ENCODE results near the gene MXD1. TPM values are rescaled to one million over a fixed set of nuclear protein-coding genes. Genes with fewer than 3 reads are reported as not detected.
A peak's percentile ranks its signal among the peaks of the same experiment; 100 is the strongest.

Gene MXD1
- total RNA-seq, 2 experiments from 2014 or later = 7.6 to 9.6 TPM

DNA sequence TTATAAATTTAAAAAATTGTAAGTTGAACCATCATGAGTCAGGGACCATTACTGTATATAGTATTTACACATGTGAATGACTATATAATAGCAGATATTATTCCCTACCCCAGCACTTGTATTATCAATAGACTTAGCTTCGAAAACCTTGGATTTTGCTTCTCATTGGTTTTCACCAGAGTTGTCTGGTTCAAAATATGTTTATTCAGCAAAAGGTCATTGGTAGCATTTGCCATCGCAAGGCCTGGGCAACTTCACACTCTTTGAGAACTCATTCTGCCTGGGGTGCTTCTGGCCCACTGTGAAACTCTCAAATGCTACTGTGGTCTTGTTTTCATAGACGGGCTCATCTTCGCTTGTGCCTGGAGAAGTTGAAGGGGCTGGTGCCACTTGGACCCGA, 20.1 kb downstream of the MXD1 start:
- CTCF ChIA-PET = interaction anchor here (1.7 to 4.6 kb wide), 2 partner anchors 11 to 21 kb away, joined by 5 to 26 read pairs; partner anchors contain the start of gene MXD1
- no peak overlapping the region for H3K4me3 Mint-ChIP-seq
- H3K27me3 Mint-ChIP-seq (ENCODE audit: low read depth) = no peaks in the 10 kb centered on the region

DNA sequence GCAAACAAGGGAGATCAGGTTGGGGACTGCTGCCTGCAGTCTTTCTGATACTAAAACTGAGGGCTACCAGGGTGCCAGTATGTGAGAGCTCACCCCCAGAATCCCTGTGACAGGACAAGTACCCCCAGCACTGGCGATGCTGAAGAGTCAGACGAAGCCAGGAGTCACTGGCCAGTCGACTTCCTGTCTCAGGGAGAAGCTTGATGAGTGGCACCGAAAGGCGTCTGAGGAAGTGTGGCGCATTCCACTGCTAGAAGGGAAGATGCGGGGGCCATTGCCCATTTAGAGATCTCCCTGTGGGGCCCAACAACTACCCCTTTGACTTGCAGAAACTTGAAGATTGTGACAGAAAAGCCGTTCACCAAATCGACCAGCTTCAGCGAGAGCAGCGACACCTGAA, 22.0 kb downstream of the MXD1 start:
- peaks cover 23% of the 10 kb centered on the region for H3K4me1 Mint-ChIP-seq (ENCODE audit: low read depth)
- H3K4me3 Mint-ChIP-seq = no peak overlapping the region
- no peaks in the 10 kb centered on the region for H3K9me3 Mint-ChIP-seq
- CTCF ChIA-PET = interaction anchor here (1.1 kb wide), 1 partner anchor 25 kb away, joined by 3 read pairs; no protein-coding TSS in a partner anchor
- H3K36me3 Mint-ChIP-seq (ENCODE audit: low read depth) = peaks cover 18% of the 10 kb centered on the region
- DNase-seq = no peak
- intact Hi-C loops (cut with micrococcal nuclease) = no loop called here
- H3K27me3 Mint-ChIP-seq (ENCODE audit: low read depth) = no peaks in the 10 kb centered on the region
- peak overlapping the region; percentile 4 for H3K27ac Mint-ChIP-seq

More for the DNA sequence above, 20.1 kb downstream of the MXD1 start:
- intact Hi-C loops (cut with micrococcal nuclease) = no loop called here
- no peak for DNase-seq
- no peaks in the 10 kb centered on the region for H3K9me3 Mint-ChIP-seq
- peaks cover 26% of the 10 kb centered on the region for H3K4me1 Mint-ChIP-seq (ENCODE audit: low read depth)
- no peak overlapping the region for H3K27ac Mint-ChIP-seq
- peaks cover 18% of the 10 kb centered on the region for H3K36me3 Mint-ChIP-seq (ENCODE audit: low read depth)

DNA sequence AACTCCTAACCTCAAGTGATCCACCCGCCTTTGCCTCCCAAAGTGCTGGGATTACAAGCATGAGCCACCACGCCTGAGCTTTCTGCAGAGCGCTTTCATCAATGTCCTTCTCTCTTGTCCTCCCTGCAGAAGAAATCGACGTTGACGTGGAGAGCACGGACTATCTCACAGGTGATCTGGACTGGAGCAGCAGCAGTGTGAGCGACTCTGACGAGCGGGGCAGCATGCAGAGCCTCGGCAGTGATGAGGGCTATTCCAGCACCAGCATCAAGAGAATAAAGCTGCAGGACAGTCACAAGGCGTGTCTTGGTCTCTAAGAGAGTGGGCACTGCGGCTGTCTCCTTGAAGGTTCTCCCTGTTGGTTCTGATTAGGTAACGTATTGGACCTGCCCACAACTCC, 23.1 kb downstream of the MXD1 start:
- CTCF ChIA-PET = interaction anchor here (0.6 to 1.1 kb wide), 2 partner anchors 26 to 156 kb away, joined by 4 read pairs; no protein-coding TSS in a partner anchor
- H3K36me3 Mint-ChIP-seq (ENCODE audit: low read depth) = peaks cover 18% of the 10 kb centered on the region
- intact Hi-C loops (cut with micrococcal nuclease) = no loop called here
- no peak overlapping the region for H3K27ac Mint-ChIP-seq
- H3K4me1 Mint-ChIP-seq (ENCODE audit: low read depth) = peaks cover 16% of the 10 kb centered on the region
- no peak overlapping the region for H3K4me3 Mint-ChIP-seq
- no peak for DNase-seq
- no peaks in the 10 kb centered on the region for H3K9me3 Mint-ChIP-seq
- no peaks in the 10 kb centered on the region for H3K27me3 Mint-ChIP-seq (ENCODE audit: low read depth)

- no peak for DNase-seq
- Mint-ChIP-seq H3K4me1 (ENCODE audit: low read depth) (peaks cover 3% of the 10 kb centered on the region), H3K4me3 (no peak overlapping the region), H3K27ac (no peak overlapping the region), H3K9me3 (no peaks in the 10 kb centered on the region), H3K36me3 (ENCODE audit: low read depth) (peaks cover 22% of the 10 kb centered on the region), H3K27me3 (ENCODE audit: low read depth) (no peaks in the 10 kb centered on the region)
- CTCF ChIA-PET = interaction anchor here (0.5 kb wide), 1 partner anchor 349 kb away, joined by 4 read pairs; no protein-coding TSS in a partner anchor
- intact Hi-C loops (cut with micrococcal nuclease) = no loop called here
Observed at GRCh38 chr2:69939722-69940121, 24.8 kb downstream of the MXD1 start.

DNA sequence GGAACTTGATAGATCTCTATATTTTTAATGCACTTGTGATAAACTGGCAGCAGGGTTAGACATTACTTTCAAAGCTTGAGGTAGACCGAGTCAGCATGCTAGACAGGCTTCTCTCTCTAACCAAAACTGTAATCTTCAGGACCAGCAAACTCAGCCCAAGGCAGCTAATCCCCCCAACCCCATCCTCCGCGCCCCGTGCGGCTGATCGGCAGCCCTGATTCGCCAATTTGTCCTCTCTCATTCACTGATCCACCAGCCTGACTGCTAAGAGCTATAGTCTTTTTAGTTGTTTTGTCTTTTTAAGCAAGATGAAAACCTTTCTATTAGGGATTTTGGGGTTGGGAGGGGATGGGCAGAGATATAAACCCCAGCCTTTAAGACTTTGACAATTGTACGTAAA, 25.8 kb downstream of the MXD1 start:
- intact Hi-C loops (cut with micrococcal nuclease) = no loop called here
- CTCF ChIA-PET = no interaction called here
- Mint-ChIP-seq H3K36me3 (ENCODE audit: low read depth) (peaks cover 21% of the 10 kb centered on the region), H3K4me3 (no peak overlapping the region), H3K4me1 (ENCODE audit: low read depth) (peaks cover 8% of the 10 kb centered on the region), H3K27me3 (ENCODE audit: low read depth) (no peaks in the 10 kb centered on the region), H3K9me3 (no peaks in the 10 kb centered on the region), H3K27ac (no peak overlapping the region)
- no peak for DNase-seq

DNA sequence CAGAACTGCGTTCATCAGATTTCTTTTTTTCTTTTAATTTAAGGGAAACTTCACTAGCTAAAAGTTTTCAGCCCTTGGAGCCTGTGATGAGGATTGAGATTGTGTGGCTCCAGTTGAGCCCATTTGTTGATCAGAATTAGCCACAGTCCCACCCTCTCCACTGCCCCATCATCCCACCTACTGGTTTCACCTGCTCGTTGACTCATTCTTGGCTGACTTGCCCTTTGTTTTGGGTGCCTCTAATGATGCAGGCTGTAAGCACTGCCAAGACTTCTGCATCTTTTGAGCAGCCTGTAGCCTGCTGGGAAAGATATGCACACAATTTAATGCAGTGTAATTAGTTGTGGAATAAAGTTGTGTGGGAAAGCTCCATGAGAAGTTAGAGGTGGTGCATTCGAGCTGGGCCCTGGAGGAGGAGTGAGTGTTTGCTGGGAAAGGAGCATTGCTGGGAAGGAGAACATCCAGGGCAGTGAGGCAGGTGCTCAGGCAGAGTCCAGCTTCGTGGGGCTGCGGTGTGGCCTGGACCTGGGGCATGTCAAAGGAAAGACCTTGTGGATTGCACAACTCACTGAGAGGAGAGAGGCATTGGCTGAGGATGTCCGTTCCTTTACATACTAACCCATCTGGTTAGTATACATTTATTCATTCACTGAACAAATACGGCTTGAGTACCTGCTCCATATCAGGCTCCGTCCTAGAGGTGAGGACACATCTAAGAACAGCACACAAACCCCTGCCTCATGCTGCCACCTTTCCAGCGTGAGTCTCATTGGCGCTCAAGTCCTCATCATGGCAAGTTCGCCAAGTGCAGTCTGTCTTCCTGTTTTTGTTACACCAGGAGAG, 28.3 kb downstream of the MXD1 start:
- CTCF ChIA-PET = interaction anchor here (1.3 kb wide), 1 partner anchor 16 kb away, joined by 5 read pairs; no protein-coding TSS in a partner anchor
- Mint-ChIP-seq H3K4me3 (no peak overlapping the region), H3K27me3 (ENCODE audit: low read depth) (no peaks in the 10 kb centered on the region), H3K4me1 (ENCODE audit: low read depth) (peaks cover 28% of the 10 kb centered on the region), H3K27ac (no peak overlapping the region), H3K36me3 (ENCODE audit: low read depth) (peaks cover 12% of the 10 kb centered on the region), H3K9me3 (no peaks in the 10 kb centered on the region)
- DNase-seq = no peak
- intact Hi-C loops (cut with micrococcal nuclease) = no loop called here

- DNase-seq = no peak
- H3K4me1 Mint-ChIP-seq (ENCODE audit: low read depth) = peaks cover 28% of the 10 kb centered on the region
- no peak overlapping the region for H3K4me3 Mint-ChIP-seq
- CTCF ChIA-PET = interaction anchor here (0.6 to 1.3 kb wide), 2 partner anchors 15 to 50 kb away, joined by 4 to 5 read pairs; no protein-coding TSS in a partner anchor
- peaks cover 7% of the 10 kb centered on the region for H3K36me3 Mint-ChIP-seq (ENCODE audit: low read depth)
- intact Hi-C loops (cut with micrococcal nuclease) = no loop called here
- H3K9me3 Mint-ChIP-seq = no peaks in the 10 kb centered on the region
- H3K27me3 Mint-ChIP-seq (ENCODE audit: low read depth) = no peaks in the 10 kb centered on the region
- no peak overlapping the region for H3K27ac Mint-ChIP-seq
Observed at GRCh38 chr2:69943843-69944525, 29.1 kb downstream of the MXD1 start.

- Mint-ChIP-seq H3K9me3 (no peaks in the 10 kb centered on the region), H3K4me3 (no peak overlapping the region), H3K27ac (no peak overlapping the region), H3K27me3 (ENCODE audit: low read depth) (no peaks in the 10 kb centered on the region), H3K36me3 (ENCODE audit: low read depth) (peaks cover 4% of the 10 kb centered on the region), H3K4me1 (ENCODE audit: low read depth) (peaks cover 28% of the 10 kb centered on the region)
- CTCF ChIA-PET = interaction anchor here (0.6 kb wide), 1 partner anchor 51 kb away, joined by 4 read pairs; no protein-coding TSS in a partner anchor
- intact Hi-C loops (cut with micrococcal nuclease) = no loop called here
- DNase-seq = no peak
Observed at GRCh38 chr2:69944756-69945155, 29.8 kb downstream of the MXD1 start.

- peak; percentile 34 for DNase-seq
- H3K4me3 Mint-ChIP-seq = no peak overlapping the region
- intact Hi-C loops (cut with micrococcal nuclease) = no loop called here
- H3K9me3 Mint-ChIP-seq = no peaks in the 10 kb centered on the region
- no peaks in the 10 kb centered on the region for H3K27me3 Mint-ChIP-seq (ENCODE audit: low read depth)
- CTCF ChIA-PET = interaction anchor here (1.4 kb wide), 1 partner anchor 11 kb away, joined by 5 read pairs; no protein-coding TSS in a partner anchor
- peaks cover 28% of the 10 kb centered on the region for H3K4me1 Mint-ChIP-seq (ENCODE audit: low read depth)
- H3K36me3 Mint-ChIP-seq (ENCODE audit: low read depth) = peaks cover 4% of the 10 kb centered on the region
- H3K27ac Mint-ChIP-seq = no peak overlapping the region
Observed at GRCh38 chr2:69945441-69945840, 30.5 kb downstream of the MXD1 start.

GRCh38 chr2:69945941-69946340, 31.0 kb downstream of the MXD1 start:
- Mint-ChIP-seq H3K4me1 (ENCODE audit: low read depth) (peaks cover 28% of the 10 kb centered on the region), H3K4me3 (no peak overlapping the region), H3K27ac (no peak overlapping the region), H3K36me3 (ENCODE audit: low read depth) (peaks cover 4% of the 10 kb centered on the region), H3K9me3 (no peaks in the 10 kb centered on the region), H3K27me3 (ENCODE audit: low read depth) (no peaks in the 10 kb centered on the region)
- CTCF ChIA-PET = interaction anchor here (1.4 kb wide), 1 partner anchor 11 kb away, joined by 5 read pairs; no protein-coding TSS in a partner anchor
- intact Hi-C loops (cut with micrococcal nuclease) = loop anchor here (1.0 kb wide), 3 partner anchors 12 to 123 kb away; no protein-coding TSS in a partner anchor
- no peak for DNase-seq

GRCh38 chr2:69946351-69947324, 31.7 kb downstream of the MXD1 start:
- Mint-ChIP-seq H3K36me3 (ENCODE audit: low read depth) (peaks cover 4% of the 10 kb centered on the region), H3K27ac (peak overlapping the region; percentile 60), H3K4me1 (ENCODE audit: low read depth) (peaks cover 28% of the 10 kb centered on the region), H3K9me3 (no peaks in the 10 kb centered on the region), H3K27me3 (ENCODE audit: low read depth) (no peaks in the 10 kb centered on the region), H3K4me3 (no peak overlapping the region)
- peak; percentile 78 for DNase-seq
- intact Hi-C loops (cut with micrococcal nuclease) = loop anchor here (1.0 kb wide), 3 partner anchors 12 to 123 kb away; no protein-coding TSS in a partner anchor
- CTCF ChIA-PET = interaction anchor here (1.4 kb wide), 1 partner anchor 12 kb away, joined by 5 read pairs; no protein-coding TSS in a partner anchor

All from activated naive CD4-positive, alpha-beta T cell treated with anti-CD3 and anti-CD28 coated beads for 36 hours (primary cell).